ENCODE measurements around the gene AKT3.
"Not testable (repeated sequence)": the region's sequence is repeated elsewhere in the genome, so short reads cannot be mapped to it uniquely, and the experiment has no call there.

The AKT3 gene

DNA sequence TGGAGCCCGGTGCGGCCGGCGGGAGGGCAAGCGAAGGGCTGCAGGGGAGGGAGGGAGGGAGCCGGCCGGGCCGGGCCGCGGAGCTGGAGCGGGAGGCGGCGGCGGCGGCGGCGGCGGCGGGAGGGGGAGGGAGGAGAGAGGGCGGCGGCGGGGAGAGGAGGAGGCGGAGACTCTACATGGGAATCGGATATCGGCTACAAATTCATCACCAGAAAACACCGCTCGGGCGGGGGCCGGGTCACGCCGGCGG lies at the start of gene AKT3:
Gene AKT3, minus strand, starts transcription at position 42 of the 250 bp plus-strand sequence. CDS start 7,073 bp downstream, outside the sequence.
- DNase-seq (ENCODE audit: low spot score): peak; percentile 84

- DNase-seq (ENCODE audit: low spot score): no peak
Observed at GRCh38 chr1:243898278-243898677, 48.2 kb upstream of the AKT3 start.

GRCh38 chr1:243896313-243896712 lies 46.3 kb upstream of the AKT3 start:
- no peak for DNase-seq (ENCODE audit: low spot score)

- no peak for DNase-seq (ENCODE audit: low spot score)
Observed at GRCh38 chr1:243892456-243892855, 42.4 kb upstream of the AKT3 start.

DNA sequence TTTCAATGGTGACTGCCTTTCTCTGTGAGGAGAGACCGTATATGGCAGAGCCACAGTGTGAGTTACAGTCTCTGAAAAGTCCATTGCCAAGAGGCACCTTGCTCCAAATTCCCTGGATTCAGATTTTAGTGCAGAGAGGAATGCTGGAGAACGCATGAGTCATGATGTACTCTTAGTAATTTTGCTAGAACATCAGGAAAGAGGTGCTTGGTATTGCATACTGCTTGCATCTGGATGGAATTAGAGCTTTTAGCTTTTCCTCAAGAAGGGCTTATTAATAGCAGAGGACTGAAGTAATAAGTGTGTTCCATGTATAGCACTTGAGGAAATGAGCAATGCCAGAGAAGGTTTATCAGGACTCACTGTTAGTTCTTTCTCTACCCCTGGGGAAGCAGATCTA lies 40.5 kb upstream of the AKT3 start:
- no peak for DNase-seq (ENCODE audit: low spot score)

GRCh38 chr1:243885806-243886205 lies 35.8 kb upstream of the AKT3 start:
- DNase-seq (ENCODE audit: low spot score): no peak

DNA sequence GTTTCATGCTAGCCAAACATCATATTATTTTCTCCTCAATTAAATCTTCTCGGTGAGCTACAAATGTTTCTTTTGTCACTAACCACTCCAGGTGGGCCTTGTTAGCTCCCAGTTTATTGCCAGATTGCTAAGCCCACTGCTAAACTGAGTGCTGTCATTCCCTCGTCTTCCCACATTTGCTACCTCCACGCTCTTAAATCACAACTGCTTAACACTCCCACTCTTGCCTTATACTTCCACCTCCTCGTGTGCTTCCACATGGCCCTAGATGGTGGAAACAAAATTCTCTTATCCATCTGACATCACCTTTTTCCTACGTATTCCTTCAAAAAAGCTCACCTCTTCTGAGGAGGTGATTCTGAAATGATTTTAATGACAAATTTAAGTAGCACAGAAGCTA lies 34.6 kb upstream of the AKT3 start:
- no peak for DNase-seq (ENCODE audit: low spot score)

- DNase-seq (ENCODE audit: low spot score): no peak
Observed at GRCh38 chr1:243883551-243883950, 33.5 kb upstream of the AKT3 start.

- DNase-seq (ENCODE audit: low spot score): no peak
Observed at GRCh38 chr1:243882276-243882675, 32.2 kb upstream of the AKT3 start.

DNA sequence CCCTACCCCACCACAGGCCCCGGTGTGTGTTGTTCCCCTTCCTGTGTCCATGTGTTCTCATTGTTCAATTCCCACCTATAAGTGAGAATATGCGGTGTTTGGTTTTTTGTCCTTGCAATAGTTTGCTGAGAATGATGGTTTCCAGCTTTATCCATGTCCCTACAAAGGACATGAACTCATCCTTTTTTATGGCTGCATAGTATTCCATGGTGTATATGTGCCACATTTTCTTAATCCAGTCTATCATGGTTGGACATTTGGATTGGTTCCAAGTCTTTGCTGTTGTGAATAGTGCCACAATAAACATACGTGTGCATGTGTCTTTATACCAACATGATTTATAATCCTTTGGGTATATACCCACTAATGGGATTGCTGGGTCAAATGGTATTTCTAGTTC lies 27.0 kb upstream of the AKT3 start:
- DNase-seq (ENCODE audit: low spot score): not testable (repeated sequence)

DNA sequence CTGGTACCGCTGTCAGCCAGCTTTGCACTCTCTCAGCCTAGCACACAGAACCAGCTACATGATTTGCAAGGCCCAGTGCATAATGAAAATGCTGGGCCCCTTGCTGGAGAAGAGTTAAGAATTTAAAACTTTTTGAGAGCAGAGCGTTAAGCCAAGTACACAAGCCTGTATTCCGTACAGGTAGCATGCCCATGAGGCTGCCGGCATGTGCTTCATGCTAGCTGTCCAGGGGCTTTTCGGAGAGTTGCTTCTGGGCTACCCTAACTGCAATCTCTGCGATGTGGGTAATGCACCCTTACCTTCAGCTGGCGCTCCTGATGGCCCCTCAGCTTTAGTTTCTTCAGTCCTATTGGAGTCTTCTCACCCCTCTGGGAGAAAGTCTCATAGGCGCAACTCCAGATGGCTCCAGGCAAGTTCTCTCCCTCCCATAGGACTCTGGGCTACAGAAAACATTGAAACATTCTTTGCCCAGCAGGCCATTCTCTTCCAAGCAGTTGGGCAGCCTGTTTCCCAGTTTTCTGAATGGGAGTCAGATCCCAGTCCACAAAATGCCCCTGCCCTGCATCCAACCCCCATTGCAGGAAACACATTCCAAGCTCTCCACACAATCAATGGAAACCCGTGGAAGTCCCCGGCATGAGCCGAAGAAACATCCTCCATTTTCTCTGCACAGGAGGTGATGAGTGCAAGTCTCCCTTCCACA lies 5.7 kb upstream of the AKT3 start:
- no peak for DNase-seq (ENCODE audit: low spot score)

- no peak for DNase-seq (ENCODE audit: low spot score)
Observed at GRCh38 chr1:243851765-243852164, 1.7 kb upstream of the AKT3 start.

DNA sequence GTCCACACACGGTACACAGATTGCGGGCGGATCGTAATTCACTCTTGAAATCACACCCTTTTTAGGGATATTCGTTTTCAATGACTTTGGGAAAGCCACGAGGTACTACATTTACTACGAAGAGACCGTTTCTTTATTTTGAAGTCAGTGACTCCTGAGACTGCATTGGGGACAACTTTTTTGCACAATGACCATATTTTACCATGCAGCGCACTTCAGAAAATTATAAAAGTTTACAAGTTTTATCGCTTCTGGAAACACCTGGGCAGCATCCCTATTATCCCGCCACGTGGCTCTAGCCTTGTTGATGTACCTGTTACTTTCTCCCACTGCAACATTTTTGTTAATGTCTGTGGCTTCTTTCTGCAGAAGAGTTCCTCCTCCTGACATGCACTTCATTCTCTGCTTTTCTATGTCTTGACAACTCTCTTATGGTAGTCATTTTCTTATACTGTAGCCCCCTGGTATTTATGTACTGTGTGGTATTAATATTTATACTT lies 1.3 kb upstream of the AKT3 start:
- DNase-seq (ENCODE audit: low spot score): no peak

DNA sequence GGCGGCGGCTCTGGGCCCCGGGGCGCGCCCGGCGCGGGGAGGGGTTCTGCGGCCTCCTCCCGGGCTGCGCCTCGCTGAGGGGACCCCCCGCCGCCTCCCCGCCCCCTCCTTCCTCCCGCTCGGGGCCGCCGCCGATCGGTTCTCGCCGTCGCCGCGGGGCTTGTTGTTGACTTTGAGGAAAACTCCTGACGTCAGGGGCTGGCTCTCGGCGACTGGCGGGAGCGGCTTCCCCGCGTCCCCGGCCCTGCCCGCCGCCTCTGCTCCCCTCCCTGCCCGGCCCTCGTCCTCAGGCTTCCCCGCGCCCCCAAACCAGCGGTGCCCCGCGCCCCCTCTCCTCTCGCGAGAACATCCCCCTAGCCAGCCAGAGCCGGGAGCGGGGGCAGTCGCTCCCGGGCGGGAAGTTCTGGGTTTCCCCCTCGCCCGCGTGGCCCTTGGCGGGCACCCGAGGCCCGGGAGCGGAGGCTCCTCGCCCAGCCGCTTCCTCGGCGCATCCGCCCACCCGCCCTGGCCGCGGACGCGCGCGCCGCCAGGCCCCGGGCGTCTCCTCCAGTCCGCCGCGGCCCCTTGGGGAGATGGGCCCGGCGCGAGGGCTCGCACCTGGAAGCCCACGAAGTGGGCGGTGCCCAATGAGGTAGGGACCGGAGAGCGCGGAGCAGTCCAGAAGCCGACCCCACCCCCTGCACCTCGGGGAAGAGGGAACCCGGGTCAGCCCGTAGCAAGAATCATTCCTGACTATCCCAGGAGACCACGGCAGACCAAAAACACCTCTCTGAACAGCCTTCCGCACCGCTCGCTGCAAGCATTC lies 611 bp upstream of the AKT3 start:
- peak; percentile 29 for DNase-seq (ENCODE audit: low spot score)

DNA sequence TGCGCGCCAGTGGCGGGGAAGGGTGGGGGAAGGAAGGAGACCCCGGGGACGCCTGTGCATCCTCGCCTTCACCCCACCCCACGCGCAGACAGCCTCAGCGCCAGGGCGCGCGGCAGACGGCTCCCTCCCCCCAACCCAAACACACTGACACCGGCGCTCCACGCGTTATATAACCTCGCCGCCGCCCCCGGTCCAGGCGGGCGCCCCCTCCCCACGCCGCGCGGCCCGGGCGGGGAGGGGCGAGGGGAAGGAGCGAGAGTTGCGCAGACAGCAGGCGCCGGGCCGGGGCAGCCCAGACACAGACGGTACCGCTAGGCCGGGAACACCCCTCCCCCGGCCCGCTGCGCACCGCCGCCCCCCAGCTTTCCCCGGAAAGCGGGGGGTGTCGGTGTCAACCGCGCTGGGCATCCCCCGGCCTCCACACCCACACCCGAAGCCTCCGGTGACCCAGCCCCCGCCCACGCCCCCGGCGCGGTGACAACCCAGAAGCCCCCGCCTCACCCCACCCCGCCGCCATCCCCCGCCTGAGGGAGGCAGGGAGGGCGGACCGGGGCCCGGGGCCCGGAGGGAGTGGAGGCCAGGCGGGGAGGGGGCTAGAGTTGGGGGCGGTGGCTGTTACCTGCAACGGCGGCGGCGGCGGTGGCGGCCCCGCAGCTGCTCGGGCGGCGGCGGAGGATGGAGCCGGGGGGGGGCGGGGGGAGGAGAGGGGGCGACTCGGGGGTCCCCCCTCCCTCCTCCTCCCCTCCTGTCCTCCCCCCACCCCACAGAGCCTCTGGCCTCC lies 432 bp downstream of the AKT3 start:
- DNase-seq (ENCODE audit: low spot score): peak; percentile 41

GRCh38 chr1:243848858-243849420 lies 1.1 kb downstream of the AKT3 start:
- DNase-seq (ENCODE audit: low spot score): peak; percentile 45

DNA sequence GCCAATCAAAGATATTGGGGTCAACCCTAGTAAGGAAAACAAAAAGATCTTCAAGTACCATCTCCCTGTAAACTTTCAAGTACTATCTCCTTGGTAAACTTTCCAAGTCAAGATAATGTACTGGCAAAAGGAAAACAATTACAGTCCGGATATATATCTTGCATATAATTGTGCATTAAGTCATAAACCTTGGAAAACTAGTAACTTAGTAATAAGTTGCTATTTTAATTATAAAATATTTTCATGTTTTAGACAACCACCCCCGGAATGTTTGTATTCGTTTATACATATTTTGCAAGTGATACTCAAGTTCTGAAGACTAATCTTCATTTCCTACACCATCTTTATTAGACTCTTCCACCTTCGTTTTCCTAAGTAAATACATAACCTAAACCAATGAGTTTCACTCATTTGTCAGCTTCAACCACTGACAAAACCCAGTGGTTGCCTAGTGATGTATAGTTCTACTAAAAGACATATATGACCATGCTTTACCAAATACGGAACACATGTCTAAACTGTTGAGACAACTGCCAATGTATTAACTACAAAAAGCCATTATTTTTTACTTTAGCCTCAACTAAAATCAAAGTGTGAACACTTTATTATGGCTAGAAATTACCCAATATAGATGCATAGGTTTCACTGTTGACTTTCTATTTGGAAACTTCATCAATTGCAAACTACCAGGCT lies 1.7 kb downstream of the AKT3 start:
- no peak for DNase-seq (ENCODE audit: low spot score)

- no peak for DNase-seq (ENCODE audit: low spot score)
Observed at GRCh38 chr1:243846761-243847160, 3.3 kb downstream of the AKT3 start.

- DNase-seq (ENCODE audit: low spot score): no peak
Observed at GRCh38 chr1:243845888-243846287, 4.2 kb downstream of the AKT3 start.

- DNase-seq (ENCODE audit: low spot score): no peak
Observed at GRCh38 chr1:243844186-243844585, 5.9 kb downstream of the AKT3 start.

DNA sequence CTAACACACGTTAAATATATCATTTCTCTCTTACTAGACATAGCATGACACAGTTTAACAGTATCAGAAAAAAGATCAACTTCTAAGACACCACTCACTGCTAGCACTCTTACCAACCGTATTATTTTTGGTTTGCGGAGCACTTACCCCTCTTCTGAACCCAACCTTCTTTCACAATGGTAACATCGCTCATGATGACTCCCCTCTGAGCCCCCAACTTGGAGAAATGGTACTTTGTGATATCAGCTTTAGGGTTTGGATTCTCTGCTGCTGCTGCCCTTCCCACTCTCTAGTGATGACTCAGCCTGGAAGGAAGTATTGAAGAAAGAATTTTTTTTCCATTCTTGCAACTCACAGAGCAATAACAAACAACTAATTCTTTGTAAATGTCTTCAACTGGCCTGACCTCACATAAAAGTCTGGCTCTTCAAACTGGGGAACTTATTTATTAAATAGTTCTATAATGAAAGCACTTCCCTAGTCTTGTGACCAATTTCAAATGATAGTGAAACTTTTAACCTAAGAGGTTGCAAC lies 7.0 kb downstream of the AKT3 start:
- DNase-seq (ENCODE audit: low spot score): peak; percentile 29

DNA sequence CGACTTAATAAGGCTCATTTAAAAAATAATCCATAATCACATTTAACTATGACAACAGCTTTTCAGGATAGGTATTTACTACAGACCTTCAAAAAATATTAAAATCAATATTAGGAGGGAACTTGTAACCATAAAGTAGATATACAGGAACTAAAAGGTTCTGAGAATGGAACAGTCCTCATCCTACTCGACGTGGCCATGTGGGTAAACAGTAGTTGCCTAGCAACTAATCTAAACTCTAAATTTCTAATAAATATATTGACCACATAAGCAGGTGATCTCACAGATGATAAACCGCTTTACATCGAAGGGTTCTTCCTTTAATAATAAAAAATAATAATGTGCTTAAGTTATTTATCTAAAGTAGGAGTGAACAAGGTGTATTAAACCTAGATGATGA lies 7.9 kb downstream of the AKT3 start:
- no peak for DNase-seq (ENCODE audit: low spot score)

Measured in CD4-positive, alpha-beta T cell treated with Interleukin-6 at 100 ng/mL for 8 hours (primary cell).